Thyroid gland (tissue), 4 donors: Measurements from ENCODE around the gene DYNLT1.

ENCODE experiments used
- POLR2A ChIP-seq, 2 donors: fragments of 450-650 bp; IDR thresholded peaks; one replicate each; pipeline ENCODE4 v1.6.1; 2017; ENCODE audit warnings: antibody characterized with exemption in 2 of 2, mild to moderate bottlenecking in 2 of 2, moderate library complexity in 1 of 2
- TF ChIP-seq, protein P1 (sequence below), 6 experiments: fragments of 200-600 bp in 3 of 6; fragments of 450-650 bp in 3 of 6; sonication (generic) in 3 of 6; IDR thresholded peaks; one replicate each; pipeline ENCODE4 v1.5.1; 2016 to 2019; ENCODE audit warnings: antibody characterized with exemption in 6 of 6, mild to moderate bottlenecking in 2 of 6, inconsistent platforms in 1 of 6, moderate library complexity in 1 of 6

DNA sequence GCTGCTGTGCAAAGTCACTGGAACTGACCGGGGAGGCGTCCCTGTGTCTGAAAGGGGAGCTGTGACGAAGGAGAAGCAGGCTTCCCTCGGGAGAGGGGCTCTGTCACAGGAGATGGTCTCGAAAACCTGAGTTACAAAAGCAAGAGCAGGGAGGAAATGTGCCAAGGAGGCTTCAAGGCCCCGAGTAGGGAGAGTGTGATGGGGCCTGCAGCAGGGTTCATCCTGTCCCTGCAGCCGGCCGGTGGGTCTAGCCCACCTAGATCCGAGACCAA lies 16.7 kb downstream of the DYNLT1 start:
- TF ChIP-seq, protein P1, sequence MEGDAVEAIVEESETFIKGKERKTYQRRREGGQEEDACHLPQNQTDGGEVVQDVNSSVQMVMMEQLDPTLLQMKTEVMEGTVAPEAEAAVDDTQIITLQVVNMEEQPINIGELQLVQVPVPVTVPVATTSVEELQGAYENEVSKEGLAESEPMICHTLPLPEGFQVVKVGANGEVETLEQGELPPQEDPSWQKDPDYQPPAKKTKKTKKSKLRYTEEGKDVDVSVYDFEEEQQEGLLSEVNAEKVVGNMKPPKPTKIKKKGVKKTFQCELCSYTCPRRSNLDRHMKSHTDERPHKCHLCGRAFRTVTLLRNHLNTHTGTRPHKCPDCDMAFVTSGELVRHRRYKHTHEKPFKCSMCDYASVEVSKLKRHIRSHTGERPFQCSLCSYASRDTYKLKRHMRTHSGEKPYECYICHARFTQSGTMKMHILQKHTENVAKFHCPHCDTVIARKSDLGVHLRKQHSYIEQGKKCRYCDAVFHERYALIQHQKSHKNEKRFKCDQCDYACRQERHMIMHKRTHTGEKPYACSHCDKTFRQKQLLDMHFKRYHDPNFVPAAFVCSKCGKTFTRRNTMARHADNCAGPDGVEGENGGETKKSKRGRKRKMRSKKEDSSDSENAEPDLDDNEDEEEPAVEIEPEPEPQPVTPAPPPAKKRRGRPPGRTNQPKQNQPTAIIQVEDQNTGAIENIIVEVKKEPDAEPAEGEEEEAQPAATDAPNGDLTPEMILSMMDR (IDR thresholded peaks at IDR 0.05) = no peak
- no peak for TF ChIP-seq POLR2A (IDR thresholded peaks at IDR 0.05)
